H1 (cell line): ENCODE data around the gene LSM7. TPM values are rescaled to one million over a fixed set of nuclear protein-coding genes. Genes with fewer than 3 reads are reported as not detected.

ENCODE experiments used
- ASH2L ChIP-seq: fragments of 200-600, 300-600 bp; sonication (generic); IDR thresholded peaks from one replicate; pipeline ENCODE4 v1.7.1; 2017; ENCODE audit warnings: low read length
- CBX8 ChIP-seq: fragments of 300-800, 300-1000 bp; sonication (generic); IDR thresholded peaks from 2 replicates; pipeline ENCODE4 v1.7.1; 2016; ENCODE audit warnings: low read depth, low read length, borderline replicate concordance
- CTBP2 ChIP-seq: IDR thresholded peaks from 2 replicates; pipeline ENCODE4 v1.7.0; 2011; ENCODE audit warnings: borderline replicate concordance, mild to moderate bottlenecking, moderate library complexity, mixed read lengths, low read length; ENCODE audit not compliant: insufficient read depth, insufficient read length
- FOSL1 ChIP-seq: IDR thresholded peaks from 2 replicates; pipeline ENCODE4 v1.6.1; 2011; ENCODE audit warnings: mild to moderate bottlenecking, low read depth, low read length, moderate library complexity; ENCODE audit not compliant: insufficient read depth
- GTF2F1 ChIP-seq: IDR thresholded peaks from 2 replicates; pipeline ENCODE4 v1.6.1; 2012; ENCODE audit warnings: low read depth, low read length, improper control_type of control experiment, borderline replicate concordance
- NRF1 ChIP-seq: IDR thresholded peaks from 2 replicates; pipeline ENCODE4 v1.6.1; 2011; ENCODE audit warnings: mild to moderate bottlenecking, low read depth, low read length, improper control_type of control experiment
- SP1 ChIP-seq: IDR thresholded peaks from 2 replicates; pipeline ENCODE4 v1.6.1; 2011; ENCODE audit warnings: low read depth, low read length
- polyA plus RNA-seq, 7 experiments: library from polyadenylated mRNA; depleted of rRNA in 3 of 7; stranded (reverse) in 5 of 7; unstranded in 2 of 7; fragments of >200 nt in 5 of 7; fragments of 200-250 nt in 2 of 7; gene quantifications; 1 replicate in 5 of 7; 2 replicates in 1 of 7; 4 replicates in 1 of 7; pipeline versions ENCODE4 v1.2.1 to v1.2.3, GENCODE V29; 2011 to 2013; ENCODE audit warnings: missing spikeins in 2 of 7, mixed read lengths in 2 of 7
- total RNA-seq: library from RNA; stranded (reverse); fragmentation: NEBNext Ultra II Directional; extraction: Animal tissue kit (Norgen Biotek cat#: 25700); gene quantifications from 2 replicates; pipeline ENCODE4 v1.2.1, GENCODE V29; 2021

LSM7 gene
- total and polyA plus RNA-seq, 2 of the 8 experiments (the other 6 are each of a cell fraction or from before 2014, with no cell fraction given): 228 to 1,335 TPM

DNA sequence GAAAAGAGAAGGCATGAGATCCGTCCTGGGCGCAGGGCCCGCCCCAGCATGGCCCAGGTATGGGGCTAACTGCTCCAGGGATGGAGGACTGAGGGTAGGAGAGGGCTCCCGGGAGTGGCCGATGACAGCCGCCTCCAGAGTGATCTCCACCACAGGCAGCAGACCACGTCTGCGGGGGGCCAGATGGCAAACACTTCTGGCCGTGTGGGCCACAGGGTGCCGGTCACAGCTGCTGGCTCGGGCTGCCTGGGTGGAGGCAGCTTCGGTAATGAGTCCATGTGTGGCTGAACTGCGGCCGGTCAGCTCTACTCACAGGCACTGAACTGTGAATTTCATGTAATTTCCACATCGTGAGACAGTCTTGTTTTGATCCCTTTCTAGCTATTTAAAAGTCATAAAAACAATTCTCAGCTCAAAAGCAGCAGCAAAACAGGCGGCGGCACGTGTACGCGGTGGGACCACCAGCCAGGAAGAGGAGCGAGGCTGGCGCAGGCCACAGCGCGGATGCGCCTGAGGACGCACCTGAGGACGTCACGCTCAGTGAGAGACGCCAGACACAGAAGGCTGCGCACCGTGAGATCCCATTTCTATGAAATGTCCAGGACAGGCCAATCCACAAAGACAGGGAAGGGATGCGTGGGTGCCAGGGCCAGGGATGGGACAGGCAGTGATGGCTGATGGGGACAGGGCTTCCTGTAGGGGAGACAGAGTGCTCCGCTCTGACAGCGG, 4.0 kb downstream of the LSM7 start (continued):
- TF ChIP-seq FOSL1 (no peak), CBX8 (no peak), SP1 (no peak), GTF2F1 (no peak), NRF1 (no peak), ASH2L (no peak), CTBP2 (no peak)
